OCI-LY1 (cell line): ENCODE measurements around the gene FLRT1.

Experiments
- H2AFZ ChIP-seq: fragments of 200-600 bp; sonication (generic), shearing (Covaris generic); 2 replicates; pipeline ENCODE4 v1.6.0; 2014; ENCODE audit warnings: antibody characterized with exemption, mild to moderate bottlenecking, low read length
- H3F3A ChIP-seq: fragments of 200-600 bp; sonication (generic), shearing (Covaris generic); 2 replicates; pipeline ENCODE4 v1.6.0; 2014; ENCODE audit warnings: mild to moderate bottlenecking, antibody characterized with exemption, low read length, moderate library complexity; ENCODE audit not compliant: insufficient read depth
- H3K27ac ChIP-seq: fragments of 200-600 bp; sonication (generic); 2 replicates; pipeline ENCODE4 v1.5.1; 2014; ENCODE audit warnings: low read length, mixed run types, mild to moderate bottlenecking, low read depth; ENCODE audit not compliant: poor library complexity, severe bottlenecking
- H3K27me3 ChIP-seq: fragments of 200-600 bp; sonication (generic); 2 replicates; pipeline ENCODE4 v1.6.0; 2014; ENCODE audit warnings: antibody characterized with exemption, mild to moderate bottlenecking, low read length, moderate library complexity; ENCODE audit not compliant: insufficient read depth
- H3K36me3 ChIP-seq: fragments of 200-600 bp; sonication (generic); 2 replicates; pipeline ENCODE4 v1.6.1; 2014; ENCODE audit warnings: mild to moderate bottlenecking, antibody characterized with exemption, low read length, moderate library complexity, mixed read lengths; ENCODE audit not compliant: insufficient read depth
- H3K4me1 ChIP-seq: fragments of 200-600 bp; sonication (generic); 2 replicates; pipeline ENCODE4 v1.5.1; 2014; ENCODE audit warnings: mild to moderate bottlenecking, low read length, moderate library complexity; ENCODE audit not compliant: insufficient read depth, severe bottlenecking
- H3K4me2 ChIP-seq: fragments of 200-600 bp; sonication (generic), shearing (Covaris generic); 2 replicates; pipeline ENCODE4 v1.6.1; 2014; ENCODE audit warnings: low read length
- H3K4me3 ChIP-seq: fragments of 200-600 bp; sonication (generic); 2 replicates; pipeline ENCODE4 v1.5.1; 2014; ENCODE audit warnings: low read length, low read depth, mild to moderate bottlenecking, mixed read lengths; ENCODE audit not compliant: poor library complexity, severe bottlenecking
- H3K79me2 ChIP-seq: fragments of 200-600 bp; shearing (Covaris generic); 2 replicates; pipeline ENCODE4 v1.6.1; 2016; ENCODE audit warnings: mixed run types, low read length, mixed read lengths; ENCODE audit not compliant: insufficient read depth
- H3K9ac ChIP-seq: fragments of 200-600 bp; sonication (generic), shearing (Covaris generic); 2 replicates; pipeline ENCODE4 v1.6.1; 2014; ENCODE audit warnings: mild to moderate bottlenecking, low read length, mixed read lengths
- H3K9me2 ChIP-seq: fragments of 200-600 bp; sonication (generic), shearing (Covaris generic); 2 replicates; pipeline ENCODE4 v1.6.1; 2014; ENCODE audit warnings: low read depth, mild to moderate bottlenecking, low read length, mixed read lengths
- H3K9me3 ChIP-seq: fragments of 200-600 bp; shearing (Covaris generic); 2 replicates; pipeline ENCODE4 v1.6.1; 2014; ENCODE audit warnings: low read length, mixed read lengths
- H4K20me1 ChIP-seq: fragments of 200-600 bp; sonication (generic), shearing (Covaris generic); 2 replicates; pipeline ENCODE4 v1.6.0; 2016; ENCODE audit warnings: mild to moderate bottlenecking, low read length; ENCODE audit not compliant: insufficient read depth
- EZH2 ChIP-seq: fragments of 200-600 bp; sonication (generic), shearing (Covaris generic); IDR thresholded peaks from 2 replicates; pipeline ENCODE4 v1.8.0; 2017; ENCODE audit warnings: borderline replicate concordance, mixed run types, mild to moderate bottlenecking, antibody characterized with exemption, low read length, moderate library complexity, mixed read lengths
- TF ChIP-seq, protein P1 (sequence below): fragments of 200-600 bp; sonication (generic), shearing (Covaris generic); IDR thresholded peaks from 2 replicates; pipeline ENCODE4 v1.5.1; 2017; ENCODE audit warnings: mild to moderate bottlenecking, antibody characterized with exemption, low read length, moderate library complexity, mixed read lengths

The FLRT1 gene

DNA sequence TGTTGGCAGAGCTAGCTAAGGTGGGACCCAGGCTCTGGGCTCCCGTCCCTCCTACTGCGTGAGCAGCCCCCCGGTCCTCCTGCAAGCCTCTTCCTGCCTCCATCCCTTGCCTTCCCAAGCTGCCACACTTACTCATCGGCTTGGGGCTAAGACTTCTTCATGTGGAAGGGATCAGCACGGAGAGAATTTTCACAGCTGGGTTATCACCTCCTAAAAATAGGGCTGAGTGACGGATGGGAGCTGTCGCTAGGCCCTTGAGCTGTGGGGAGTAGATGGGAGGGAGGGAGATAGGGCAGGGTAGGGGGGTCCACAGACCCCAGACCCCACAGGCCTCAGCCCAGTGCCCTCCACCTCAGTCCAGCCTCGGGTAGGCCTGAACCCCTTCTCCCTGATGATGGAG lies 41.0 kb downstream of the FLRT1 start:
- no peaks in the 10 kb centered on the region for H3K9me3 ChIP-seq
- no peaks in the 10 kb centered on the region for H3K9me2 ChIP-seq
- no peaks in the 10 kb centered on the region for H3K79me2 ChIP-seq
- no peak overlapping the region for H3K4me2 ChIP-seq
- H3K27ac ChIP-seq = no peak overlapping the region
- TF ChIP-seq, protein P1, sequence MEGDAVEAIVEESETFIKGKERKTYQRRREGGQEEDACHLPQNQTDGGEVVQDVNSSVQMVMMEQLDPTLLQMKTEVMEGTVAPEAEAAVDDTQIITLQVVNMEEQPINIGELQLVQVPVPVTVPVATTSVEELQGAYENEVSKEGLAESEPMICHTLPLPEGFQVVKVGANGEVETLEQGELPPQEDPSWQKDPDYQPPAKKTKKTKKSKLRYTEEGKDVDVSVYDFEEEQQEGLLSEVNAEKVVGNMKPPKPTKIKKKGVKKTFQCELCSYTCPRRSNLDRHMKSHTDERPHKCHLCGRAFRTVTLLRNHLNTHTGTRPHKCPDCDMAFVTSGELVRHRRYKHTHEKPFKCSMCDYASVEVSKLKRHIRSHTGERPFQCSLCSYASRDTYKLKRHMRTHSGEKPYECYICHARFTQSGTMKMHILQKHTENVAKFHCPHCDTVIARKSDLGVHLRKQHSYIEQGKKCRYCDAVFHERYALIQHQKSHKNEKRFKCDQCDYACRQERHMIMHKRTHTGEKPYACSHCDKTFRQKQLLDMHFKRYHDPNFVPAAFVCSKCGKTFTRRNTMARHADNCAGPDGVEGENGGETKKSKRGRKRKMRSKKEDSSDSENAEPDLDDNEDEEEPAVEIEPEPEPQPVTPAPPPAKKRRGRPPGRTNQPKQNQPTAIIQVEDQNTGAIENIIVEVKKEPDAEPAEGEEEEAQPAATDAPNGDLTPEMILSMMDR = no peak
- TF ChIP-seq EZH2 = no peak
- peaks cover 11% of the 10 kb centered on the region; the same call in 1 of the 2 replicates for H3K27me3 ChIP-seq
- no peak overlapping the region for H3K4me3 ChIP-seq
- no peaks in the 10 kb centered on the region for H3K36me3 ChIP-seq
- no peaks in the 10 kb centered on the region for H3F3A ChIP-seq
- no peaks in the 10 kb centered on the region for H3K4me1 ChIP-seq
- H2AFZ ChIP-seq = no peak overlapping the region
- H4K20me1 ChIP-seq = no peaks in the 10 kb centered on the region
- H3K9ac ChIP-seq = no peak overlapping the region

DNA sequence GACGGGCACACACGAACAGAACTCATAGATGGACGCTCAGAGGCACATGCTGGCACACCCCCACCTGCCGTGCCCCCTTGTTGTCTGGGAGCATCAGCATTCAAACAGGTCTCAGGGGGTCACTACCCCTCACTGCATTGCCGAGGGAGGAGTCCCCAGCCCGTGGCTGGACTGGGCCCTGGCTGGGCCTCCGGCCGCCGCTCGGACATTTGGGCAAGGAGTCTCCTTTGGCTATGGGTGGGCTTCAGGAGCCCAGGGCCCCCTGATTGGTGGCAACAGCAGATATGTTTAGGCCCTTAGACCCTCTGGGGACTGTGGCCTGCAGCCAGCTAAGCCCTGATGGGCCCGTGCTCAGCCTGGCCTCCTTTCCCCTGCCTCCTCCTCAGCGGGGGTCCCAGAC lies 41.9 kb downstream of the FLRT1 start:
- no peak for TF ChIP-seq EZH2
- TF ChIP-seq, protein P1 = no peak
- peaks cover 11% of the 10 kb centered on the region; the same call in 1 of the 2 replicates for H3K27me3 ChIP-seq

DNA sequence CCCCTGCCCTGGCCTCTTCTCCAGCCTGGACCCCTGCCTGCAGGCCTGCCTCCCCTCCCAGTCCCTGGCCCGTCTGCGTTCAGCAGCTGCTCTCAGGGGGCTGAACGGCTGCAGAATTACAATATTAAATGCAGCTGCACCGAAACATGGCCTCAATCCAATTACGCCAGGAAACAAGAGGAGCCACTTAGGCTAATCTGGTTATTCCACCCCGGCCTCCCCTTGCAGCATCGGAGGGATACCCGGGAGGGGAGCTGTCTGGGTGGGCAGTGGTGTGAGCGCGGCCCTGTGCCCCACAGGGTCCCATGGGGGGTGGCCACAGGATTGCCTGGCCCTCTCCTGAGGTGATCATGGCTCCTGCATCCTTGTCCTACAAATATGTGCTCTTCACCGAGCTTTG lies 42.6 kb downstream of the FLRT1 start:
- Histone ChIP-seq H3K36me3 (no peaks in the 10 kb centered on the region), H3K4me3 (no peak overlapping the region), H3K9ac (no peak overlapping the region), H3K9me2 (no peaks in the 10 kb centered on the region), H3K27me3 (peaks cover 11% of the 10 kb centered on the region; the same call in 1 of the 2 replicates), H4K20me1 (no peaks in the 10 kb centered on the region), H3K27ac (no peak overlapping the region), H3K4me2 (no peak overlapping the region), H3K4me1 (no peaks in the 10 kb centered on the region), H2AFZ (no peak overlapping the region), H3K9me3 (no peaks in the 10 kb centered on the region), H3K79me2 (no peaks in the 10 kb centered on the region), H3F3A (no peaks in the 10 kb centered on the region)
- TF ChIP-seq EZH2 = no peak
- TF ChIP-seq, protein P1 = no peak

More for the DNA sequence above, 41.9 kb downstream of the FLRT1 start:
- no peaks in the 10 kb centered on the region for H3K79me2 ChIP-seq
- no peaks in the 10 kb centered on the region for H3K9me3 ChIP-seq
- no peaks in the 10 kb centered on the region for H3K9me2 ChIP-seq
- no peak overlapping the region for H3K9ac ChIP-seq
- no peaks in the 10 kb centered on the region for H3K36me3 ChIP-seq
- no peak overlapping the region for H3K4me3 ChIP-seq
- no peaks in the 10 kb centered on the region for H3F3A ChIP-seq
- H2AFZ ChIP-seq = no peak overlapping the region
- no peaks in the 10 kb centered on the region for H3K4me1 ChIP-seq
- no peak overlapping the region for H3K4me2 ChIP-seq
- no peaks in the 10 kb centered on the region for H4K20me1 ChIP-seq
- no peak overlapping the region for H3K27ac ChIP-seq
